ENCODE measurements around the gene HOXC11. TPM values are rescaled to one million over a fixed set of nuclear protein-coding genes. Genes with fewer than 3 reads are reported as not detected.
A peak's percentile ranks its signal among the peaks of the same experiment; 100 is the strongest.

The HOXC11 gene
- total and polyA plus RNA-seq, 2 donors (not counting 1 experiment from before 2014, with no cell fraction given): not detected

- Histone ChIP-seq H3K9ac (ENCODE audit: low read length) (no peak overlapping the region), H3K27ac (ENCODE audit: low read length in 2 of 2) (no peak overlapping the region), H3K4me2 (replicated peaks; ENCODE audit: low read depth, low read length, poor library complexity, severe bottlenecking) (no peak overlapping the region), H4K20me1 (ENCODE audit: control insufficient read depth, insufficient read depth, low read length, poor library complexity, severe bottlenecking) (no peaks in the 10 kb centered on the region), H3K9me3 (ENCODE audit: control extremely low read depth in 1 of 3, control insufficient read depth in 2 of 3, insufficient read depth in 1 of 3, low read length in 2 of 3) (peaks cover 0 to 67% (median 11%) of the 10 kb centered on the region in 3 donors), H3K36me3 (replicated peaks in 1 of 2; ENCODE audit: control extremely low read depth in 1 of 2, control insufficient read depth in 1 of 2, extremely low read depth in 1 of 2, insufficient read depth in 2 of 2, low read length in 1 of 2) (no peaks in the 10 kb centered on the region), H3K4me3 (ENCODE audit: control extremely low read depth in 1 of 5, extremely low read depth in 1 of 5, insufficient read depth in 1 of 5, low read depth in 2 of 5, low read length in 4 of 5) (no peak overlapping the region), H2AFZ (ENCODE audit: insufficient read depth, low read depth, low read length, poor library complexity, severe bottlenecking) (peak overlapping the region; percentile 20), H3K79me2 (ENCODE audit: control insufficient read depth, insufficient read depth, low read length) (no peaks in the 10 kb centered on the region), H3K4me1 (ENCODE audit: control insufficient read depth in 2 of 2, insufficient read depth in 2 of 2, low read length in 2 of 2) (peaks cover 5 to 40% of the 10 kb centered on the region in 2 donors), H3K27me3 (replicated peaks in 1 of 4; ENCODE audit: control extremely low read depth in 1 of 4, control insufficient read depth in 3 of 4, insufficient read depth in 4 of 4, low read length in 3 of 4) (peaks cover 0 to 98% (median 82%) of the 10 kb centered on the region in 4 experiments)
- ChIA-PET CTCF (interaction anchor here (1.1 kb wide), 1 partner anchor 8 kb away, joined by 3 read pairs; no protein-coding TSS in a partner anchor), POLR2A (no interaction called here)
- Mint-ChIP-seq H3K27ac (peak overlapping the region; percentile 56), H3K27me3 (peaks cover 68% of the 10 kb centered on the region), H3K9me3 (ENCODE audit: insufficient read depth) (no peaks in the 10 kb centered on the region), H3K4me1 (peaks cover 8% of the 10 kb centered on the region), H3K4me3 (no peak overlapping the region)
- 6% methylated on average over 24 of the region's 34 CpGs for WGBS (ENCODE audit: insufficient coverage)
- intact Hi-C loops (cut with micrococcal nuclease): loop anchor here (5.0 kb wide), 2 partner anchors 46 to 61 kb away; no protein-coding TSS in a partner anchor
- TF ChIP-seq CTCF (IDR thresholded peaks at IDR 0.05): no peak
- no peak for TF ChIP-seq EZH2 (IDR thresholded peaks at IDR 0.05; ENCODE audit: borderline replicate concordance, insufficient read depth, low read depth, low read length, poor library complexity, severe bottlenecking)
- ATAC-seq (ENCODE audit: low read depth): no peak
- no peak for DNase-seq
These were observed 21.9 kb upstream of the HOXC11 start for GRCh38 chr12:53950789-53951576.
